ENCODE results near the gene ARL8B.

The ARL8B gene

DNA sequence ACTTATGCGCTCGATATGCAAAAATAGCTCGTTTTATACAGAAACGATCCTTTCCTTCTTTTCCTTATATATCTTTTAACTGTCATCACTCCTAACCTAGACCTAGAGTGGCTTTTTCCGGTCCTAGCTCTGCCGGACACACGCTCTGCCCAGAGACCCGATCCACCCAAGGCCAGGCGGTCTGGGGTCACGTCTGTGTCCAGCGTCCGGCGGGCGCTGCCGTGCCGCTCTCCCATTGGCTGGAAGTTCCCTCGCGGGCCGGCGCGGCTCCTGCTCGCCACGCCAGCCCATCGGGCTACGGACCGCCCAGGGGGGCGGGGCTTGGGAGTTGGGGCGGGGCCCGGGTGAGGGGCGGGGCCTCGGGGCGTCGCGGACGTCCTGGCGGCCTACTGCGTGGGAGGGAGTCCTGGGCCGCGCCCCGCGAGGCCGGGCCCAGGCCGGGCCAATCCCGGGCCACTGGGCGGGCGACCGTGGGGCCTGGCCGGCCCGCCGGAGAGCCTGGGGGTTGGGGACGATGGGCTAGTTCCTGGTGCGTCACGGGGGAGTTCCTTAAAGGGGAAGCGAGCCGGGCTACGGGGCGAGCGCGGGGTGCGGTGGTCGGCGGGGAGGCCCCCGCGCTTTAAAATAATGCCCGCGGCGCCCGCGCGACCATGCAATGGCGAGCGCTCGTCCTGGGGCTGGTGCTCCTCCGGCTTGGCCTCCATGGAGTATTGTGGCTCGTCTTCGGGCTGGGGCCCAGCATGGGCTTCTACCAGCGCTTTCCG is 65.2 kb downstream of the ARL8B start, which contains the start of gene EDEM1:
TSS of gene EDEM1 (plus strand) at position 552 of the 764 bp plus-strand sequence. CDS start at position 651, 99 bp downstream.
- peak; percentile 95 for DNase-seq (ENCODE audit: low spot score)

DNA sequence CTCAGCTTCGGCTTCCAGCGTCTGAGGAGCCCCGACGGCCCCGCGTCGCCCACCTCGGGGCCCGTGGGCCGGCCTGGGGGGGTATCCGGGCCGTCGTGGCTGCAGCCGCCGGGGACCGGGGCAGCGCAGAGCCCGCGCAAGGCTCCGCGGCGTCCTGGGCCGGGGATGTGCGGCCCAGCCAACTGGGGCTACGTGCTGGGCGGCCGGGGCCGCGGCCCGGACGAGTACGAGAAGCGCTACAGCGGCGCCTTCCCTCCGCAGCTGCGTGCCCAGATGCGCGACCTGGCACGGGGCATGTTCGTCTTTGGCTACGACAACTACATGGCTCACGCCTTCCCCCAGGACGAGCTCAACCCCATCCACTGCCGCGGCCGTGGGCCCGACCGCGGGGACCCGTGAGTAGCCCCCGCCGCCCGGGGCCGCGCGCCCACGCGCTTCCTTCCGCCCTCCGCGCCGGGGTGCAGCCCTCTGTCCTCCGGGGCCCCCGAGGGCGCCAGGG is 65.9 kb downstream of the ARL8B start:
- DNase-seq (ENCODE audit: low spot score), result peak; percentile 53

DNA sequence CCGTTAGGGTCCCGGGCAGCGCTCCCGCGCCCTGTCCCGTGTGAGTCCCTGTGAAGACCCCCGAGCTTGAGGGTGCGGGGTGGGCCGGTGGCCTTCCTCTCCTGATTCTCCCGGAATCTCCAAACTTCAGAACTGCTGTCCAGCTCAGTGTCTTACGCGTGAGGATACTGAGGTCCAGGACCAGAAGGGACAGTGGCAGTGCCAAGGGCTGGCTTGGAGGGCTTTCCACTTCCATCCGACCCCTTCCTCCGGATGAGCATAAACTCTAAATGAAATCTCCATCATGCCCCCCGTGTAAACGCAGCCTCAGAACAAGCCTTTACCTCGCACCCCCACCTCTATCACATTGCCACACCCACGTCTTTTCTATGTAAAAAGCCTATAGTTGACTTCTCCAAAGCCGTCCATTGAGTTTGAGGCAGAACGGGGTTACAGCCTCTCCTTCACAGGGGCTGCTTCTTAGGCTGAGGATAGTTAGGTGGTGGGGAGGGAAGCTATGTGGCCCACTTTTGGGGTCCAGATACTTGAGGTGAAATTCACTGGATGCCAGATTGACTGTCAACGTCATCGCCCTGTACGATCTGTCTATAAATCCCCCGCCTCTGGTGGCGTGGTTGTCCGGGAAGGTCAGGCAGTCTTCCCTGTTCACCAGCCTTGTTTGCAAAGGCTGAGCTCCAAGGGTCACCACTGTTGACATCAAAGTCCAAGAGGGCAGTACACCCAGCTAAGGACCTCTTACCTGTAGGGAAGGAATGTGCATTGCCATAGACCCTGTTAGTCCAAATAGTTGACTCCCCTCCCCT is 66.5 kb downstream of the ARL8B start:
- DNase-seq (ENCODE audit: low spot score), result peak; percentile 83

DNA sequence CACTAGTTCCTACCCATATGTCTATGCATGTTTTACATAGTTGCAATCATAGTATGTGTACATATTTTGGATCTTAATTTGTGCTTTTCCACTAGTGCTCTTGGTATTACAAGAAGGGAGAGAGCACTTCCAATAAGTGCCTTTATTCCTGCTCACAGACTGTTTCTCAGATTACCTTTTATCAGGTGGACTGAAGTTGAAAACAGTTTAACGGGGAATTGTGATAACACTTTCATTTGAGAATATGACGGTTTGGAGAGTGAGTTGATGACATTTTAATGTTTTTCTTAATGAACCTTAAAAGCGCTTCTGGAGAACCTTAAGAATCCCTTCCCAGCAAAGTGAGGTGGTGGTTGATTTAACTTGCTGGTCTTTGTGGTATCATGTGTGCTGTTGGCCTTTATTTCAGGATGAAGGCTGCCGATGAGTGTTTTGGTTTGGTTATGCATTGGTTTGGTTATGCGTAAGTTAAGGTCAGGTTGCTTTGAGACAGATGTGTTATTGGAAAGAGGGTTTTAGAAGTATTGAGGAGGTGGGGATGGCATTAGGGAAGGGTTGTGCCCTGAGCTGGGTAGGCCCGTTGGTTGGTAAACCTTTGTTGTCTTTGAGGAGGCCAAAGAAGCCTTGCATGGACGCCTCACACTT is 68.2 kb downstream of the ARL8B start:
- peak; percentile 51 for DNase-seq (ENCODE audit: low spot score)

DNA sequence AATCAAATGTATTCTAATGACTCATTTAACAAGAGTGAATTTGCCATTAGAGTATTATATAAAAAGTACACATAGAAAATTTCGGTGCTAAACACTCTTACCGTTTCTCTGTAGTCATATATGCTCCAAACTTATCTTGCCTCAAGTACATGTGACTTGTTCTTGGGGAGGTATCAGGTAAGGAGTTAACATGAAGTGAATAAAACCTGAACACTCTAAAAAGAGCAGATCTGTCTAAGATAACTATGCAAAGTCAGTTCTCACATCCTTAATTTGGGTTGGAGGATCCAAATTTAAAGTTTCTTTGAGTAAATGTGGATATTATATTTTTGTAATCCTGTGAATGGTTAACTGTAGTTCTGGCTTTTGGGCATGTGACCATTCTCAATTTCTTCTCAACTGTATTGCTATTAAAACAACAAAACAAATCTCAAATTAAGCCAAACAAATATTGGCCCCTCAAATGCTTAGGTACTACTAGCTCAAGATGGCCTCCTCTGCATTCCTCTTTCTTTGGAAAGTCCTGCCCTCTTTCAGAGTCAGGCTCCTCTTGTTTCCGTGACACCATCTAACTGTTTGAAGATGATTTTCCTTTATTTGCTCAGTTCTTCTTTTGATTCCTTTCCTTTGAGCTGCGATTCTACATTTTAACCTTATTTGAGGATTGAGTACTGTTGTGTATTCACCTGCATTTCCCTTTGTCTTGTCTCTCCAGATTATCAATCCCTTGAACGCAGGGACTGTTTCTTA is 69.6 kb downstream of the ARL8B start:
- peak; percentile 58 for DNase-seq (ENCODE audit: low spot score)

DNA sequence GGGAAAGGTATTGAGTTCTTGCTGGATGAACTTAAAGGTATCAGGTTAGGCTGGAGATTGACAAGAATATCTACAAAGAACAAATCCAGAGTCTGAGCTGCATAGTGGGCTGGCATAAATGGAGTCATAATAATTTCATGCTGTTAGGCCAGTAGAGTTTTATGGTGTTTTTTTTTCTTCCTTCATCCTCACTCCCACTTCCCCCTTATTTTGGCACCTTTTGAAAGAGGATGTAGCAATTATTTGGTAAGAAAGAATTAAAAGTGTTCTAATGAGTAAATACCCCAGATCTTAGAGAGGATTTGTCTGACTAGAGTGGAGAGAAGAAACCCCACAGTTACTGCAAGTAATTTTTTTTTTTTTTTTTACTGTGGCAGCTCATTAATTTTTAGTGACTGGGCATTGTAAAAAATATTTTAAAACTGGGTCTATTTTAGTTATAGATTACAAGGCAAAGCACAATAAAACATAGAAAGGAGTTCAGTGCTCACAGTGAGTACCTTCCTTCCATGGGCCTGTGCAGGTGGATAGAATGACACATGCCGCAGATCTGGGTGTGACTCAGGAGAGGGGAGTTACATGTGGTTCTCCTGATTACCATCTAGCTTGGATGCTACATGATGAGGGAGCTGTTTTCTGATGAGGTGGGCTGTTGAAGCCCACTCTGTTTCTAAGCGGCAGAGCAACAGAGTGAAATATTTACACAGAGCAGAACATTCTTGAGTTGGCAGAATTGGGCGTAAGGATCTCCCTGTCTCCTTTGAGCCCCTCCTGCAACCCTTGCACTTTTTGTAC is 70.7 kb downstream of the ARL8B start:
- DNase-seq (ENCODE audit: low spot score), result peak; percentile 28

DNA sequence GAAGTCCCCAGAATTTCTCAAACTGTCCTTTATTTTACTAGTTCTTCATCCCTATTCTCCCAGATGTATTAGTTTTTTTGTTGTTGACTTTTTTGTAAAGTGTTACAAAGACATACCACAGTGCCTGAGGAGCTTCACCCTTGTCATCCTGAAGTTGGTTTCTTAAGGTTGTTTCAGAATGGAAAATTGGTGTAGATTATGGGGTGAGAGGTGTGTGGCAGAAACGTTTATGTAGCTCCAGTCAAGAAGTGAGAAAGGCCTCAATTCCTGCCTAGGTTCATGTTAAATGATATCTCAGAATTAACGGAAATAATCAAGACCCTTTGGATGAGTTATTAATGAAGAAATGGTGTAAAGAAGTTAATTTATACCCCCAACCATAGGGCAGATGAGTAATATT is 72.2 kb downstream of the ARL8B start:
- peak; percentile 32 for DNase-seq (ENCODE audit: low spot score)

DNA sequence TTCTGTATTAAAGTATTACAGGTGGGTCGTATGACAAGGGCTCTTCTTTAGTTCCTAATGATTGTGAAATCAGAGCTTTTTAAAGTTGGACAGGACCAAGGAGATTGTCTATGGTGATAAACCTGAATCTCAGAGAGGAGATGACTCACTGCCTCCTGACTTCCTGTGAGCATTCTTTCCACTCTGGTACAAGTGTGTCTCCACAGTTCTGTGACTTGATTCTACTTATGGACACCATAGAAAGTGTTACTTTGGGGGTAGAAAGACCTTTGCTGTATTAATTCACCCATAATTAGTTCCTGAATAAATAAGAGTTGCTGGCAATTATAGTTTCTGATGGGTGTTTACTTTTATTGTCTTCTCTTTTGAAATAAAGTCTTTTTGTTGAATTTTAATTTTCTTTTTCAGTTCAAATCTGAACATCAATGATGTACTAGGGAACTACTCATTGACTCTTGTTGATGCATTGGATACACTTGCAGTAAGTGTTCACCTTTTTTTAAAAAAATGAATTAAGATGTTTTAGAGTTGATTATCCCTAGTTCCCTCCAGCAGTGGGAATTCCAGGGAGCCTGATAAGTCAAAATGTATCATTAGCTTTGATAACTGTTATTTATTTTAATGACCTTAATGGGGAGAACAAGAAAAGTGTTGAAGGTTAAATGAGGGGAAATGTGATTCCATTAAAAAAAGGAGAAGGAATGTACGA is 72.9 kb downstream of the ARL8B start:
- peak; percentile 78 for DNase-seq (ENCODE audit: low spot score)

DNA sequence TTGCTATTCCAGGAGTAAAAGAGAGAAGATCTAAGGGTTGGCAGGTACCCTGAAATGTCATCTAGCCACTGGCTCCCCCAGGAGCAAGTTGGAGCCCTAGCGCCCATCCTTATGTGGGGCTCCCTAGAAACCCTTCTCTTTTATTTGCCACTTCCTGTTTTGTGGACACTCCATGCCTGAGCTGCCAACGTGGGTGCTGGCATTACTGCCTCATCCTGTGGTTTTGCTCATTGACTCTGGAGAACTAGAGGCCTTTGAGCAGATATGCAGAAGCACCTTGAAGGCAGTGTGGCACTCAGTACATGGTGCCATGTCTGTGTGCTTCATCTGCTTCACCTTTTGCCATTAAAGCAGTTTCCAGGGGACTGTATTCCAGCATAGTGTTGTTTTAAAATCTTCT is 73.5 kb downstream of the ARL8B start:
- DNase-seq (ENCODE audit: low spot score), result peak; percentile 65

DNA sequence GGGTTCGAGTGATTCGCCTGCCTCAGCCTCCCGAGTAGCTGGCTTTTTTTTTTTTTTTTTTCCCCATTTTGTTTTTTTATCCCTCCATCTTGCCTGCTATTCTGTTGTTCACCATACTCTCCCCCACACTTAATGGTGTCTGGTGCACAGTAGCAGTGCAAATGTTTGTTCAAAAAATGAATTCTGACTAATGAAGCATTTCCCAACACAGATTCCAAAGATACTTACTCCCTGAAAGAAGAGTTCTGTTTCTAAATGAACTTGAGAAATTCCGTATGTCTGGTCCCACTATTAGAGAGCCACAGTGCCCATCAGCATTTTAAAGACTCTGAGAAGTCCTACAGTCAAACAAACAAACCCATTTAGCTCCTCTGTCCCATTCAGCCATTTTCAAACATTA is 74.9 kb downstream of the ARL8B start:
- DNase-seq (ENCODE audit: low spot score), result no peak

DNA sequence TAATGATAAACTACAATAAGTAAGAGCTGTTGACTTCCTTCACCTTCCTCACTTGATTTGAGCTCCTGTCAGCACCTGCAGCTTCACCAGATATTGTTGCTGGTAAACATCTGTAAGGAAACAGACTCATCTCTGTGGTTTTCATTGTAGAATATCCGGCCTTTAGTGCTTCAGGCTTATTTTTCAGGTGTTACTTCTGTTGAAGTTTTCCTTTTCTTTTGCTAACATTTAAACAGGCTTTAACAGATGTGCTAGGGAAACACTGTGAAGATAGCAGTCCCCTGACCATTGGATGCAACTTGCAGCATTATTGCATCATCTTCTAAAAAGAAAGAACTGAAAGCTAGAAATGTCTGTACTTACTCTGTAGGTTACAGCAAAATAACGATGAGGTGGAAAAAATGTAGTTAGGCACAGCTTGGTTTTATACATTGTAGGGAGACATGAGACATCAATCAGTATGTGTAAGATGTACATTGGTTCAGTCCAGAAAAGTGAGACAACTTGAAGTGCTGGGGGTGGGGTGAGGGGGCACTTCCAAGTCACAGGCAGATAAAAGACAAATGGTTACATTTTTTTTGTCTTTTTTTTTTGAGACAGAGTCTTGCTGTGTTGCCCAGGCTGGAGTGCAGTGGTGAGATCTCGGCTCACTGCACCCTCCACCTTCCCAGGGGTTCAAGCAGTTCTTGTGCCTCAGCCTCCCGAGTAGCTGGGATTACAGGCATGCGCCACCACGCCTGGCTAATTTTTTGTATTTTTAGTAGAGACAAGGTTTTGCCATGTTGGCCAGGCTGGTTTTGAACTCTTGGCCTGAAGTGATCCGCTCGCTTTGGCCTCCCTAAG is 75.6 kb downstream of the ARL8B start:
- peak; percentile 92 for DNase-seq (ENCODE audit: low spot score)

DNA sequence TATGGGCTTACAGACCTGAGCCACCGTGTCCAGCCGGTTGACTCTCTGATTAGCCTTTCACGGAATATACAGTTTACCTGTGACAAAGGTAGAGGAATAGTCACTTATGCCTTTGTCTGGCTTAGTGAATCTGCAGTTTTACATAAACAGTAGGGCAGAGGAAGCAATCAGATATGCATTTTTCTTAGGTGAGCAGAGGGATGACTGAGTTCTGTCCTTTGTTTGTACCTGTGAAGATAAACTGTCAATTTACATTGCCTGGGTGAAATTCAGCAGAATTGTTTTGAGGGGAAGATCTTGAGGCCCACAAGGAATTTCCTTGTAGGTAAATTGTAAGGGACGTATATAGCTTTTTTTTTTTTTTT is 76.2 kb downstream of the ARL8B start:
- no peak for DNase-seq (ENCODE audit: low spot score)

DNA sequence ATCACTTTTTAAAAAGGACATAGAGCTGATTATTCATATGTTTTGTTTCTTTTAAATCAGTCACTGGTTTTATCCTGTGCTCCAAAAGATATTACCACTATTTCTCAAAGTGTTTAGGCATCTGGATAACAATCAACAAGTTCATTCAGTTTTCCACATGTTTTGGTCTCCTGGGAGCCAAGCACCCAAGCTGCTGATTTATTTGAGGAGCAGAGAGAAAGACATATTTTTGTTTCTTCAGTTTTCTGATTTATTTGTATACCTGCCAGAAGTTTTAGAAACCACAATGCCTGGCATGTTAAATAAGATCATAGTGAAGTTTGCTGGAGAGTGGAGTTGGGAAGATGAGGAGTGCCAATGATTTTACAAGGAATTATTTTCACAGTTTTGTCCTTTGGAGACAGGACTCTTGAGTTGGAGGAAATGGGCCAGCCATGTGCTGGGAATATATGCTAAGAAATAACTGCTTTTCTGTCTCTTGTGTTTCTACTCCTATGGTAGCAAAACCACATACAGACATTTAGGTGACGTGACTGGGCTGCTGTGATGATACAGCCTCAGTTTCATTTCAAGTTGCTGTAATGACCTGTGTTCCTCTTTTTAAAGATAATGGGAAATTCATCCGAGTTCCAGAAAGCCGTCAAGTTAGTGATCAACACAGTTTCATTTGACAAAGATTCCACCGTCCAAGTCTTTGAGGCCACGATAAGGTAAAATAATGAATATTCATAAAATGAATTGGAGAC is 77.1 kb downstream of the ARL8B start:
- no peak for DNase-seq (ENCODE audit: low spot score)

DNA sequence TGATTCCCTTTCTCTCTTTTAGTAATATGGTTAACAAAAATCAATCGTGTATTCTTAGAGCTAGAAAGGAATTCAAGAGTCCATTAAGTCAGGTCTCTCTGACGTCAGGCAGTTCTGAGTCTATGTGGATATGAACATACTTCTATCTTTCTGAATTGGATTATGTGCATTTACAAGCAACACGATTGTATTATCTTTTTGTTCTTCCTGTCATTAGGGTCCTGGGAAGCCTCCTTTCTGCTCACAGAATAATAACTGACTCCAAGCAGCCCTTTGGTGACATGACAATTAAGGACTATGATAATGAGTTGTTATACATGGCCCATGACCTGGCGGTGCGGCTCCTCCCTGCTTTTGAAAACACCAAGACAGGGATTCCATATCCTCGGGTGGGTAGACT is 79.4 kb downstream of the ARL8B start:
- DNase-seq (ENCODE audit: low spot score), result no peak

DNA sequence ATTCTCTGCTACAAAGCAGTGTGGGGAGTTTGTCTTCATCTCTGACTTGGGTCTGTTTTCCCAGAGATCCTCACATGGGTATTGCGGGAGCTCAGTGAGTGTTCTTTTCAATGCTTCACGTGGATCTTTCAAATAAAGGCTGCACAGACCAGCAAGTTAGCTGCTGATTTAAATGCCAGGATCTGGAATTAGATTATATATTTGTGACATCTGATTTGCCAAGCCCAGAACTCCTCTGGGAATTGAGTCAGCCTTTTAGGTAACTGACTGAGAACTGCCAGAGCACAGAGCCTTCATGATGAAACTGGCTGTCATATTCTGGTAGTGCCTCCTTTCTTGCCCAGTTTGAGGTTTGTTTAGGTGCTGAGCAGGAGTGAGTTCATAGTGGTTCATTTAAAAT is 80.1 kb downstream of the ARL8B start:
- no peak for DNase-seq (ENCODE audit: low spot score)

DNA sequence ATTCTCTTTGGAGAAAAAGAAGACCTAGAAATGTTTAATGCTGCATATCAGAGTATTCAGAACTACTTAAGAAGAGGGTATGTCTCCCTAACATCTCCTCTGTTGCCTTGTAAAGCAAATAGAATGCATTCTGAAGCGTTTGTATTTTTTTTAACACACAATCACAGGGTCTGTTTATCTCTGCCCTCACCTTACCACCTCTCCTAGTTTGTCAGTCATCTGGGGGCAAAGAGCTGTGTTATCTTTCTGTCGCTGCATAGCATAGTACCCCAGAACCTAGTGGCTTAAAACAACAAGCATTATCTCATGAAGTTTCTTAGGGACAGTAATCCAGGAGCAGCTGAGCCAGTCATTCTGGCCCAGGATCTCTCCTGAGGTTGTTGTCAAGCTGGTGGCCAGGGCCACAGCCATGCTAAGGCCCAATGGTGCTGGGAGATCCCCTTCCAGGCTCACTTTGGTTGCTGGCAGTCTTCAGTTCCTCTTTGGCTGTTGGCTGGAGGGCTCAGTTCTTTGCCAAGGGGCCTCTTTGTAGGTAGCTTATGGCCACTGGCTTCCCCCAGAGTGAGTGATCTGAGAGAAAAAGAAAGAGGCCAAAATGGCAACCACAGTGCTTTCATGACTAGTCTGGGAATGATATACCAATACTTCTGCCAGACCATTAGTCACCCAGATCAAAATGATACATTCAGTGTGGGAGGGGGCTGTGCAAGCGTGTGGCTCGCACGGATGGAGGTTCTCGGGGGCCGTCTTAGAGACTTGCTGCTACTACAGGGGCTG is 83.3 kb downstream of the ARL8B start:
- no peak for DNase-seq (ENCODE audit: low spot score)

DNA sequence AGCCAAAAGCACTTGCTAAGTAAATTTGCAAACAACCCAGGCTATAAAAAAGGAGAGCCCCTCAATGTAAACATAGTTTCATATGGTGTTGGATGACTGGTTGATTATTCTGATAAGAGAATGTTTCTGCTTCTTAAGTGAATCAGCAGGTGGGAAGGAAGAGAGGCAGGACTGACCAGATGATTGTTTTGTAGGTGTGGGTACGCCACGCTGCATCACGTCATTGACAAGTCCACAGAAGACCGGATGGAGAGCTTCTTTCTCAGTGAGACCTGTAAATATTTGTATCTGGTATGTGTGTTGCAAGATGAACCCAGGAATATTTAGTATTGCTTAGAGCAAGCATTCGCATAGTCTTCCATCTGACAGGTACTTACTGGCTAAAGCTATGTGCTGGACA is 88.8 kb downstream of the ARL8B start:
- no peak for DNase-seq (ENCODE audit: low spot score)

All from NAMALWA (cell line).